Kasumi-1 (cell line): ENCODE results near the gene SAYSD1.
"Not testable (repeated sequence)": the region's sequence is repeated elsewhere in the genome, so short reads cannot be mapped to it uniquely, and the experiment has no call there.

Experiments
- DNase-seq, 2 experiments: peaks; one replicate each; lab custom pipeline; 2025; lab: John Stamatoyannopoulos, UW

The SAYSD1 gene

GRCh38 chr6:39114704-39115599, at the start of gene SAYSD1:
Gene SAYSD1 (minus strand): TSS chr6:39115186. CDS start chr6:39115089, 97 bp downstream.
- peak; percentile 92 for DNase-seq

GRCh38 chr6:39157511-39157910, 42.5 kb upstream of the SAYSD1 start:
- DNase-seq: no peak

GRCh38 chr6:39156801-39157200, 41.8 kb upstream of the SAYSD1 start:
- DNase-seq: no peak

- no peak for DNase-seq
Measured at GRCh38 chr6:39154705-39155104, 39.7 kb upstream of the SAYSD1 start.

GRCh38 chr6:39153766-39154397, 38.9 kb upstream of the SAYSD1 start:
- no peak for DNase-seq

- DNase-seq: no peak
Measured at GRCh38 chr6:39152262-39152661, 37.3 kb upstream of the SAYSD1 start.

GRCh38 chr6:39151211-39151610, 36.2 kb upstream of the SAYSD1 start:
- DNase-seq: no peak

GRCh38 chr6:39144481-39145173, 29.6 kb upstream of the SAYSD1 start:
- DNase-seq: no peak

- DNase-seq: no peak
Measured at GRCh38 chr6:39143238-39143930, 28.4 kb upstream of the SAYSD1 start.

- no peak for DNase-seq
Measured at GRCh38 chr6:39140556-39141167, 25.7 kb upstream of the SAYSD1 start.

- DNase-seq: peak; percentile 24 to 47
Measured at GRCh38 chr6:39137245-39137644, 22.3 kb upstream of the SAYSD1 start.

- not testable (repeated sequence) for DNase-seq
Measured at GRCh38 chr6:39136207-39136606, 21.2 kb upstream of the SAYSD1 start.

GRCh38 chr6:39134761-39135160, 19.8 kb upstream of the SAYSD1 start:
- not testable (repeated sequence) for DNase-seq

GRCh38 chr6:39130691-39131090, 15.7 kb upstream of the SAYSD1 start:
- DNase-seq: no peak

- no peak for DNase-seq
Measured at GRCh38 chr6:39128832-39129231, 13.8 kb upstream of the SAYSD1 start.

- no peak for DNase-seq
Measured at GRCh38 chr6:39128106-39128505, 13.1 kb upstream of the SAYSD1 start.

- DNase-seq: no peak
Measured at GRCh38 chr6:39124114-39124513, 9.1 kb upstream of the SAYSD1 start.

GRCh38 chr6:39118921-39119320, 3.9 kb upstream of the SAYSD1 start:
- DNase-seq: no peak

GRCh38 chr6:39114388-39114703, 640 bp downstream of the SAYSD1 start:
- peak; percentile 63 for DNase-seq

- DNase-seq: no peak
Measured at GRCh38 chr6:39113788-39114187, 1.2 kb downstream of the SAYSD1 start.

- DNase-seq: no peak
Measured at GRCh38 chr6:39111280-39111679, 3.7 kb downstream of the SAYSD1 start.
